Tibial artery (tissue), 4 donors: ENCODE measurements around the gene PAM.

ENCODE experiments used
- DNase-seq, 2 donors: peaks; one replicate each; pipeline ENCODE4 v3.0.0-alpha.2; 2019
- H3K27ac ChIP-seq, 2 donors: fragments of 200-600 bp; sonication (generic) in 1 of 2; 1 replicate in 1 of 2; 2 replicates in 1 of 2; pipeline ENCODE4 v1.5.1; 2018 to 2019; ENCODE audit warnings: mild to moderate bottlenecking in 1 of 2
- H3K27me3 ChIP-seq, 2 donors: fragments of 200-600 bp; sonication (generic) in 1 of 2; one replicate each; pipeline versions ENCODE4 v1.5.1 to v1.6.0; 2016 to 2019
- H3K36me3 ChIP-seq, 3 donors: fragments of 200-600 bp; sonication (generic) in 2 of 3; one replicate each; pipeline ENCODE4 v1.5.1; 2016 to 2019; ENCODE audit warnings: mild to moderate bottlenecking in 2 of 3
- H3K4me1 ChIP-seq, 4 donors: fragments of 200-600 bp; sonication (generic) in 2 of 4; 1 replicate in 3 of 4; 2 replicates in 1 of 4; pipeline ENCODE4 v1.5.1; 2016 to 2019
- H3K4me3 ChIP-seq, 2 donors: fragments of 200-600 bp; sonication (generic) in 1 of 2; 1 replicate in 1 of 2; 2 replicates in 1 of 2; pipeline ENCODE4 v1.5.1; 2018 to 2019; ENCODE audit warnings: mild to moderate bottlenecking in 2 of 2
- H3K9me3 ChIP-seq, 3 donors: fragments of 200-600 bp; sonication (generic) in 1 of 3; one replicate each; pipeline ENCODE4 v1.5.1; 2016 to 2019
- intact Hi-C: fragments of 100-400 bp; cut with DNase I; formaldehyde crosslinking; loops from one replicate; pipeline ENCODE4 v1.15.0; 2023; ENCODE audit warnings: low total_unique reads
- TF ChIP-seq, protein P1 (sequence below), 2 experiments: fragments of 200-600 bp in 1 of 2; fragments of 450-650 bp in 1 of 2; IDR thresholded peaks; one replicate each; pipeline ENCODE4 v1.5.1; 2017 to 2019; ENCODE audit warnings: antibody characterized with exemption in 2 of 2, mild to moderate bottlenecking in 1 of 2, moderate library complexity in 1 of 2

PAM gene

DNA sequence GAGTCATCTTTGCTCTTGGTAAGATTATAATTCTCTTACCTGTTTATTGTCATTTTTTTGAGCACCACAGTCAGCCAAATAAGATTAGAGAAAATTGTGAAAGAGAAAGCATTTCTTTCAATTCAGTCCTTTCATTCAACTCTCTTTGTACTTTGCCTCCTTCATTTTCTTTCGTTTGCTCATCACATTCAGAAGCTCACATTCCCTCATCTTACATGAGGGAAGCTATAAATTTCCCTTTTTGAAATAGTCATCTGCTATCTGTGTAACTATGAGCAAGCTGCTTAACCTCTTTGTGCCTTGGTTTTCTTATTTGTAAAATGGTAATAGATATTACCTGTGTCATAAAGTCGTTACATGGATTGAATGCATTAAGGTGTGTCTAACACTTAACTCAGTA lies 41.4 kb downstream of the PAM start:
- TF ChIP-seq, protein P1, sequence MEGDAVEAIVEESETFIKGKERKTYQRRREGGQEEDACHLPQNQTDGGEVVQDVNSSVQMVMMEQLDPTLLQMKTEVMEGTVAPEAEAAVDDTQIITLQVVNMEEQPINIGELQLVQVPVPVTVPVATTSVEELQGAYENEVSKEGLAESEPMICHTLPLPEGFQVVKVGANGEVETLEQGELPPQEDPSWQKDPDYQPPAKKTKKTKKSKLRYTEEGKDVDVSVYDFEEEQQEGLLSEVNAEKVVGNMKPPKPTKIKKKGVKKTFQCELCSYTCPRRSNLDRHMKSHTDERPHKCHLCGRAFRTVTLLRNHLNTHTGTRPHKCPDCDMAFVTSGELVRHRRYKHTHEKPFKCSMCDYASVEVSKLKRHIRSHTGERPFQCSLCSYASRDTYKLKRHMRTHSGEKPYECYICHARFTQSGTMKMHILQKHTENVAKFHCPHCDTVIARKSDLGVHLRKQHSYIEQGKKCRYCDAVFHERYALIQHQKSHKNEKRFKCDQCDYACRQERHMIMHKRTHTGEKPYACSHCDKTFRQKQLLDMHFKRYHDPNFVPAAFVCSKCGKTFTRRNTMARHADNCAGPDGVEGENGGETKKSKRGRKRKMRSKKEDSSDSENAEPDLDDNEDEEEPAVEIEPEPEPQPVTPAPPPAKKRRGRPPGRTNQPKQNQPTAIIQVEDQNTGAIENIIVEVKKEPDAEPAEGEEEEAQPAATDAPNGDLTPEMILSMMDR (IDR thresholded peaks at IDR 0.05): no peak
- H3K4me1 ChIP-seq: peaks cover 0 to 74% (median 18%) of the 10 kb centered on the region in 4 donors
- DNase-seq: no peak
- no peaks in the 10 kb centered on the region for H3K27me3 ChIP-seq
- intact Hi-C loops: no loop called here
- H3K36me3 ChIP-seq: no peaks in the 10 kb centered on the region
- no peaks in the 10 kb centered on the region for H3K9me3 ChIP-seq
- H3K4me3 ChIP-seq: no peak overlapping the region
- H3K27ac ChIP-seq: no peak overlapping the region

DNA sequence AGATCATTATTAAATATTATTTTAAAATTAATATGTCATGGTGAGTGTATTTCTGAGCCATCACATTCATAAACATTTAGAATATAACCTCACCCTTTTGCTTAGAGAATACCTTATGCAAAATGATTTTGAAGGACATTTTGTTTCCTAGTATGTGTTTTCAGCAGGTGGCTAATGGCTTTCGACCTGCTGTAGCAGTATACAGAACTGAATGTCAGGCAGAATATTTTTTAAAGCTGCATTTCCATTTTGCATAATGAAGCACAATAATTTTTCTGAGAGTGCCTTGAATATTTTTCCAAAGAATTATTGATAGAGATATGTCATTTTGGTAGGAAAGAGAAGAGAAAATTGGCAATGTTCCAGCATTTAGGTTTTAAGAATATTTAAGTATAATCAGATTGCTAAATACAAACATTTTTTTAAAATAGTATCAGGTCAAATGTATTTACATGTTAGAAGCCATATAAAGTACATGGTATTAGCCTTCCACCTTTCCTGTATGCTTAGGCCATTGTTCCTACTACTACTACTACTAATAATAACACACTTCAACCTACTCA lies 42.3 kb downstream of the PAM start:
- Histone ChIP-seq H3K4me3 (no peak overlapping the region), H3K27ac (no peak overlapping the region), H3K36me3 (no peaks in the 10 kb centered on the region), H3K9me3 (no peaks in the 10 kb centered on the region), H3K27me3 (no peaks in the 10 kb centered on the region), H3K4me1 (peaks cover 0 to 65% (median 18%) of the 10 kb centered on the region in 4 donors)
- TF ChIP-seq, protein P1 (IDR thresholded peaks at IDR 0.05): no peak
- intact Hi-C loops: no loop called here
- DNase-seq: no peak

DNA sequence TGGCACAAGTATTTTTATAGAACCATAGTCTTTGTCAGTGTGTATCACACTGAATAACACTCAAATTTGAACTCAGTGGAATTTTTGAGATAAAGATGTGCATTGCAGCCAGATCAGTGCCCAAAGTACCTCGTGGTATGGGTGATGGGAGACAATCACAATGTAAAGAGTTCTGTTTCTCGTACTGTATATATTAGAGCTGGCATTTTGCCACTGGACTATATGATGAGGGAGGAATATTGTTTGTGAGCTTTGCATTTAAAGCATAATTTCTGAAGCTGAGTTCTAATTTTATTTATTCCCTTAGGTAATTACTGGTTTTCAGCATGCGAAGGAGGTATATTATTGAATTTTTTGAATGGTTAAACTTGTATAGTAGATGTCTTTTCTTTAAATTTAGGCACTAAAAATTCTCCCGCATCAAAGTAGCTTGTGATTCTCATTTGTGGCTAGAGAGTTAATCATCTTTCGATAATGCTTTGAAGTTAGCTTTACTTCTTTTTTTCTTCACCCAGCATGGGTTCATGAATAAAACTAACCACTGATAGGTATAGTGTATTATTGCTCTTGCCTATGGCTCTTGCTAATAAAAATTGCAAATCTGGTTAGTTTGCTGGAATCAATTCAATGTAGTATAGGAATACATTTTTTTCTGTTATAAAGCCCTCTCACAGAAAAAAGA lies 43.1 kb downstream of the PAM start:
- intact Hi-C loops: no loop called here
- TF ChIP-seq, protein P1 (IDR thresholded peaks at IDR 0.05): no peak
- no peaks in the 10 kb centered on the region for H3K9me3 ChIP-seq
- no peaks in the 10 kb centered on the region for H3K27me3 ChIP-seq
- H3K4me1 ChIP-seq: peaks cover 0 to 67% (median 18%) of the 10 kb centered on the region in 4 donors
- no peak overlapping the region for H3K4me3 ChIP-seq
- H3K27ac ChIP-seq: no peak overlapping the region
- no peak for DNase-seq
- no peaks in the 10 kb centered on the region for H3K36me3 ChIP-seq

DNA sequence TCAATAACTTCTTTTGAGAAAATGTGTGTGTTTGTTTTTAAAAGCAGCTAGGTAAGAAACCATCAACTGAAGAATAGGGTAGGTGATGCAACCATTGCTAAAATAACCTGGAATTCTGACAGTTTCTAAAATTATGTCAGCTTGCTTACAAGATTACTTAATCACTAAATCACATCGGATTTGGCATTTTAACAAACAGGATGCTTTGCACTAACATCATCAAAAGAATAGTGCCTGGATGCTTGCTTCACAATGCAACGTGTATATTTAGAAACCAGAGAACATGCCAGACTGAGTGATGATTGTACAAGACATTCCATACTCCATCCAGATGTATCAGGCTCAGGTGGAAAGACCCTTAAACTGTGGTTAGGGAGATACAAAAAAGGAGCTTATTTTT lies 43.9 kb downstream of the PAM start:
- Histone ChIP-seq H3K27me3 (no peaks in the 10 kb centered on the region), H3K4me1 (peaks cover 0 to 66% (median 18%) of the 10 kb centered on the region in 4 donors), H3K36me3 (no peaks in the 10 kb centered on the region), H3K27ac (no peak overlapping the region), H3K4me3 (no peak overlapping the region), H3K9me3 (no peaks in the 10 kb centered on the region)
- TF ChIP-seq, protein P1 (IDR thresholded peaks at IDR 0.05): no peak
- no peak for DNase-seq
- intact Hi-C loops: no loop called here

DNA sequence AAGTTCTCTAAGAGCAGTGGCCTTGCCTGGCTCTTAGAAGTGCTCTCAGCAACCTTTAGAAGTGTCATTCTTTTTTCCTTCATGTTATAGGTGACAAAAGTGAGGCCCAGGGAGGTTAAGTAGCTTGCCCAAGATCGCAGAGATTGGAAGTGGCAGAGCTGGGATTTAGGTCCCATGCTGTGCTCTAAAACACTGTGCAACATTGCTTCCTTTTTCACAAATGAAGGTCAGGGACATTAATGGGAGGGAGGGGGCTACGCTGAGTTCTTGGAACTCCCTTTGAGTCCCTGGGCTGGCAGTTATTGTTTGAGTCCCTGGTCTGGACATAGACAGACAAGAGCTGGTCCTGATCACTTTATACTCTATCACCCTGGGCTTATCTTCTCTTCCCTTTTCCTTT lies 45.3 kb downstream of the PAM start:
- DNase-seq: no peak
- peaks cover 0 to 60% (median 16%) of the 10 kb centered on the region in 4 donors for H3K4me1 ChIP-seq
- intact Hi-C loops: no loop called here
- no peaks in the 10 kb centered on the region for H3K36me3 ChIP-seq
- no peak overlapping the region for H3K4me3 ChIP-seq
- no peaks in the 10 kb centered on the region for H3K27me3 ChIP-seq
- TF ChIP-seq, protein P1 (IDR thresholded peaks at IDR 0.05): no peak
- H3K27ac ChIP-seq: no peak overlapping the region
- no peaks in the 10 kb centered on the region for H3K9me3 ChIP-seq
